H1 (cell line): ENCODE results near the gene PFKFB1. TPM values are rescaled to one million over a fixed set of nuclear protein-coding genes. Genes with fewer than 3 reads are reported as not detected.

Experiments
- ASH2L ChIP-seq: fragments of 200-600, 300-600 bp; sonication (generic); IDR thresholded peaks from one replicate; pipeline ENCODE4 v1.7.1; 2017; ENCODE audit warnings: low read length
- BACH1 ChIP-seq: IDR thresholded peaks from 2 replicates; pipeline ENCODE4 v1.6.1; 2012; ENCODE audit warnings: low read length, improper control_type of control experiment
- FOSL1 ChIP-seq: IDR thresholded peaks from 2 replicates; pipeline ENCODE4 v1.6.1; 2011; ENCODE audit warnings: mild to moderate bottlenecking, low read depth, low read length, moderate library complexity; ENCODE audit not compliant: insufficient read depth
- JUN ChIP-seq: IDR thresholded peaks from 2 replicates; pipeline ENCODE4 v1.6.1; 2011; ENCODE audit warnings: low read depth, mild to moderate bottlenecking, improper control_type of control experiment, low read length
- KDM1A ChIP-seq: fragments of 200-600, 300-600 bp; sonication (generic); IDR thresholded peaks from 2 replicates; pipeline ENCODE4 v1.7.1; 2016; ENCODE audit warnings: mild to moderate bottlenecking, low read length, borderline replicate concordance
- YY1 ChIP-seq: IDR thresholded peaks from 2 replicates; pipeline ENCODE4 v1.6.1; 2011; ENCODE audit warnings: low read depth, mild to moderate bottlenecking, low read length
- polyA plus RNA-seq, 7 experiments: library from polyadenylated mRNA; depleted of rRNA in 3 of 7; stranded (reverse) in 5 of 7; unstranded in 2 of 7; fragments of >200 nt in 5 of 7; fragments of 200-250 nt in 2 of 7; gene quantifications; 1 replicate in 5 of 7; 2 replicates in 1 of 7; 4 replicates in 1 of 7; pipeline versions ENCODE4 v1.2.1 to v1.2.3, GENCODE V29; 2011 to 2013; ENCODE audit warnings: missing spikeins in 2 of 7, mixed read lengths in 2 of 7
- total RNA-seq: library from RNA; stranded (reverse); fragmentation: NEBNext Ultra II Directional; extraction: Animal tissue kit (Norgen Biotek cat#: 25700); gene quantifications from 2 replicates; pipeline ENCODE4 v1.2.1, GENCODE V29; 2021

The PFKFB1 gene
- total and polyA plus RNA-seq, 2 of the 8 experiments (the other 6 are each of a cell fraction or from before 2014, with no cell fraction given), result 0.26 to 0.30 TPM

- TF ChIP-seq ASH2L, result no peak
- TF ChIP-seq YY1, result no peak
- TF ChIP-seq JUN, result no peak
- TF ChIP-seq KDM1A, result no peak
- no peak for TF ChIP-seq BACH1
- no peak for TF ChIP-seq FOSL1
- TF ChIP-seq, all 59 proteins: peak for 0
Measured at GRCh38 chrX:55041514-55041913, 47.5 kb upstream of the PFKFB1 start (continued).
